HG02840 (cell line): ENCODE results near the gene DRD1.
"Not testable (repeated sequence)": the region's sequence is repeated elsewhere in the genome, so short reads cannot be mapped to it uniquely, and the experiment has no call there.

Experiments
- ATAC-seq: cut with Tn5 transposase; IDR thresholded peaks from one replicate; pipeline ENCODE4 v1.9.1; 2021; ENCODE audit warnings: mild to moderate bottlenecking, moderate library complexity, moderate number of reproducible peaks; ENCODE audit not compliant: unreplicated experiment, low FRiP score

The DRD1 gene

GRCh38 chr5:175436359-175436758 lies 7.6 kb downstream of the DRD1 start:
- ATAC-seq: no peak

- no peak for ATAC-seq
These were observed 9.2 kb downstream of the DRD1 start for GRCh38 chr5:175434800-175435199.

- ATAC-seq: no peak
These were observed 16.2 kb downstream of the DRD1 start for GRCh38 chr5:175427762-175428161.

- not testable (repeated sequence) for ATAC-seq
These were observed 19.4 kb downstream of the DRD1 start for GRCh38 chr5:175424594-175424993.

- no peak for ATAC-seq
These were observed 21.9 kb downstream of the DRD1 start for GRCh38 chr5:175422058-175422457.

GRCh38 chr5:175420383-175420782 lies 23.6 kb downstream of the DRD1 start:
- no peak for ATAC-seq

- no peak for ATAC-seq
These were observed 25.7 kb downstream of the DRD1 start for GRCh38 chr5:175418251-175418650.

GRCh38 chr5:175417384-175417783 lies 26.6 kb downstream of the DRD1 start:
- no peak for ATAC-seq

- no peak for ATAC-seq
These were observed 28.7 kb downstream of the DRD1 start for GRCh38 chr5:175415303-175415702.

GRCh38 chr5:175410926-175411325 lies 33.1 kb downstream of the DRD1 start:
- ATAC-seq: no peak

- ATAC-seq: no peak
These were observed 37.7 kb downstream of the DRD1 start for GRCh38 chr5:175406300-175406699.

- ATAC-seq: not testable (repeated sequence)
These were observed 46.2 kb downstream of the DRD1 start for GRCh38 chr5:175397590-175398297.

- ATAC-seq: not testable (repeated sequence)
These were observed 48.6 kb downstream of the DRD1 start for GRCh38 chr5:175395430-175395829.

- ATAC-seq: no peak
These were observed 49.4 kb downstream of the DRD1 start for GRCh38 chr5:175394601-175395000.

- no peak for ATAC-seq
These were observed 50.1 kb downstream of the DRD1 start for GRCh38 chr5:175393897-175394296.

- ATAC-seq: no peak
These were observed 51.7 kb downstream of the DRD1 start for GRCh38 chr5:175392236-175392635.

- no peak for ATAC-seq
These were observed 53.5 kb downstream of the DRD1 start for GRCh38 chr5:175390352-175391083.
